Ammon's horn (tissue), 1 donor: Measurements from ENCODE around the gene PPP1R3E.

Experiments used
- DNase-seq: peaks from one replicate; pipeline ENCODE4 v3.0.0-alpha.2; 2016; ENCODE audit warnings: low spot score

PPP1R3E gene

DNA sequence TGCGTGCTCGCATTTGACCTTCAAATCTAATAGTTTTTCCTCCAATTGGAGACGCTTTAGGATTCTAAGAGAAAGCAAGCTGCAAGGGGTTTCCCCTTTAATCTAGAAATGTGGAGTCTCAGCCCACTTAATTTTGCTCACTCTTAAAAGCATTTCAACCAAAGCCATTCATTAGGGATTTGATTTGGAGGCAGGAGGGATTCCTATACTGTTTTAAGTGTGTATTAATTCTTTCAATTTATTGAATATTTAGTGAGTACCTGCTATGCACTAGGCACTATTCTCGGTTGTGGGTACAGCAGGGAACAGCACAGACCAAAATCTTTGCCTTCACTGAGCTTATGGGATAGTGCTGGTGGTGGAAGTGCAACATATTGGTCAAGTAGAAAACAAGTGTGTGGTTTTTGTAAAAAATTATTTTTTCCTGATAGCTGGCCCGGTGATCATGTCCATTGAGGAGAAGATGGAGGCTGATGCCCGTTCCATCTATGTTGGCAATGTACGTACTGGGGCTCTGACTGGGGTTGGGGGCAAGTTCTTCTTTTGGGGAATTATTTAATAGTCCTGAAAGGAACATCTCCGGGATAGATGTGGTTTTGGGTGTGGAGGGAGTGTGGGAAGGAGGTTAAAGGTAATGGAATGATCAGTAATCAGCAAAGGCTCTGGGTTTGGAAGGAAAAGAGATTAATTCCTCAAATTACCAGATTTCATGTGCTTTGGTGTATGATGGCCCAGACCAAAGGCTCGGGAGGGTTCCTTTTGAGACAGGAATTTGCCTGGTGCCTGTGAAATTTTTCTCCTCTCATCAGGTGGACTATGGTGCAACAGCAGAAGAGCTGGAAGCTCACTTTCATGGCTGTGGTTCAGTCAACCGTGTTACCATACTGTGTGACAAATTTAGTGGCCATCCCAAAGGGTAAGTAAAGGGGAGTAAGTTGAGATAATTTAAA, 20.2 kb upstream of the PPP1R3E start:
- DNase-seq = no peak

DNA sequence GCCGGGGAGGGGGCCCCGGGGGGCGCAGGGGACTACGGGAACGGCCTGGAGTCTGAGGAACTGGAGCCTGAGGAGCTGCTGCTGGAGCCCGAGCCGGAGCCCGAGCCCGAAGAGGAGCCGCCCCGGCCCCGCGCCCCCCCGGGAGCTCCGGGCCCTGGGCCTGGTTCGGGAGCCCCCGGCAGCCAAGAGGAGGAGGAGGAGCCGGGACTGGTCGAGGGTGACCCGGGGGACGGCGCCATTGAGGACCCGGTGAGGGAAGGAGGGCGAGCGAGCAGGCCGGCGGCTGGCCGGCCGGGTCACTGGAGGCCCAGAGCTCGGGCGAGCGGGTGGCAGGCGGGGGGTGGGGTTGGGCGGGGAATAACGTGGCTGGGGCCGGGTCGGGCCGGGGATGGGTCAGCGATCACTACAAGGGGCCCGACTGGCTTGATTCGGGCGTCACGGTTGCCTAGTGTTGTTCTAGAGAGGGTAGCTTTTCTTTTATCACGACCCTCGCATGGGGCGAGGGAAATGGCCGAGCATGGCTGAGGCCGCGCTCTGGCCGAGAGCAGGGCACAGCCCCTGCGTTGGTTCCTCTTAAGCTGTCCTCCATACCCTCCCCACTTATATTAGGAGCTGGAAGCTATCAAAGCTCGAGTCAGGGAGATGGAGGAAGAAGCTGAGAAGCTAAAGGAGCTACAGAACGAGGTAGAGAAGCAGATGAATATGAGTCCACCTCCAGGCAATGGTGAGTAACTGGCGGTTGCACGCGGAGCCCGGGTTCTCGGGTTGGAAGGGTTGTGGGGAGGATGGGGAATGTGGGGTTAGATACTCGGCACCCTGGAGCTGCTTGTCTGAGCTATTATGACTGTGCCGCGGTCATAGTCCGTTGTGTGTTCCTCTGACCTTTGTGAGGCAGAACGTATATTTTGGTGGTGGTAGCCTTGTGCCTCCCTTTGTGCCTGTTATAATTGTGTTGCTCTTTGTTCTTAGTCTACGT, 19.2 kb upstream of the PPP1R3E start:
- no peak for DNase-seq

DNA sequence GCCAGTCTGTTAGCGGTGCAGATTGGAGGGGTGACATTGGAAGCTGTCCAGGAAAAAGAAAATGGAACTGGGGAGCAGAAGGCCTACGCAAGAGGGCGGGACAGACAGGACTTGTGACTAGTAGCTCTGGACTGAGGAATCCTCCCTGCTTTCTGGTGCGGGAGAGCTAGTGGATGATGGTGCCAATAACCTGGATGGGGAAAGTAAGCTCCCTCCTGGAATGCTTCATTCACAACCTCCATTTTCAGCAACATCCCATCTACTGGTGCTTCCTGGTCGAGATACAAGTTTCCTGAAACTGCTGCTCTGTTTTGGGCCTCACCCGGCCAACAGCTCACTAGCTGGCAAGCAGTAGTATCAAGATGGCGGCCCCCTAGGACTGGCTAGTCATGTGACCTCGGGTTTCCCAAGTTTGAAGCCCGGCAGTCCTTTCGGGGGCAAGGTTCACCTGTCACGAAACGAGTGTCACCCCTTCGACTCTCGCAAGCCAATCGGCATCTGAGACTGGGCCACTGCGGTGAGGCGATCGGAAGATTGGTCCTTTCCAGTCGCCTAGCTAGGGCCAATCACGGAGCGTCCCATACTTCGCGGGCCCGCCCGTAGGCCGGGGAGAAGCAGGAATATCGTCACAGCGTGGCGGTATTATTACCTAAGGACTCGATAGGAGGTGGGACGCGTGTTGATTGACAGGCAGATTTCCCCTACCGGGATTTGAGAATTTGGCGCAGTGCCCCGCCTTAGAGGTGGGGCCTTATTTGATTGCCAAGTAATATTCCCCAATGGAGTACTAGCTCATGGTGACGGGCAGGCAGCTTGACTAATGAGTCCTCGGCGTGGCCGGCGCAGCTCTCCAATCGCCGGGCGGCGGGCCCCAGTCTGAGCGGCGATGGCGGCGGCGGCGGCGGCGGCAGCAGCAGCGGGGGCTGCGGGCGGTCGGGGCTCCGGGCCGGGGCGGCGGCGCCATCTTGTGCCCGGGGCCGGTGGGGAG, 18.2 kb upstream of the PPP1R3E start, which contains the start of gene PABPN1:
TSS of gene PABPN1 (plus strand) at position 874 of the 988 bp plus-strand sequence. CDS start at position 887, 13 bp downstream.
- peak; percentile 100 for DNase-seq

DNA sequence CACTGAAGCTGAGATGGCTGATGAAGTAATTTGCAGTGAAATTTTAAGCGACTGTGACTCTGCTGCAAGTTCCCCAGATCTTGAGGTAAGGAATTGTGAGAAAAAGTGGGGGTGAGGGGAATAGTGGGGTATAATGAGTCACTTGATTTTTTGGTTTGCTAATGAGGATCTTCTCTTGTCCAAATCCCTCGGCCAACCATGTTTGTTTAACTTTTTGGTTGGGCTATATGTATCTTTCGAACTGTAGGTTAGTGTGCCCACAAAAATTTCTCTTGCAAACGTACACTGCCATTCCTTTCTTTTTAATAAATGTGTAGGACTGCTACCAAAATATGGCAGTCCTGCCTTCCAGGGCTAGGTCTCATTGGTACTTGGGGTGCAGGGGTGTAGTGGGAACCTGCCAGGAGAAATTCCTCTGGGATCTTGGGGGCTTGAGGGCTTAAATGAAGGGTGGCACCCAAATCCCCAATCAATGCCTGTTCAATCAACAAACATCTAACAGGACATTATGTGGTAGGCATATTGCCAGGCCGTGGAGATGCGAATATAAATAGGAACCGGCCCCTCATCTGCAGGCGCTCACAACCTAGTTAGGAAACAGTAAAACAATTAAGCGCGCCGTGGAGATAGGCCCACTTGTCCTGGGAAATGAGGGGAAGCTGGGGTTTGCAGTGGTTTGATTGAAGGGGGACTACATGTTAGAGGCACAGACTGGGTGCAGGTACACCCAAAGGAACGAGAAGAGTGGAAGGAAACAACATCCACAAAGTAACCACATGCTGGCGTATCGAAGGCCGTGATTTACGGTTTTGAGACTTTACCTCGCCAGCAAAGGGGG, 17.3 kb upstream of the PPP1R3E start:
- no peak for DNase-seq

DNA sequence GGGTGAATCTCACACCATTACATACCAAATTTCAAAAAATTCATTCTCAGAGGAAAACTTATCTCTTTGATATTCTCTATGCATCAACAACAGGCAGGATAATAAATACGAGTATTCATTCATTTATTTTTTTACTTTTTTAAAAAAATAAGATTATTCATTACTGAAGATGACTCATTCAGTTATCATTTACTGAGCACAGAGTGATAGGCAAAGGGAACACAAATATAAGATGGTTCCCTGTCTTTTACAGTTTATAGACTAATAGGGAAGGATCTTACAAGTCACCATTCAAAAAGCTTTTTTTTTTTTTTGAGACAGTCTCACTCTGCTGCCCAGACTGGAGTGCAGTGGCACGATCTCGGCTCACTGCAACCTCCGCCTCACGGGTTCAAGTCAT, 13.6 kb upstream of the PPP1R3E start:
- DNase-seq = no peak

DNA sequence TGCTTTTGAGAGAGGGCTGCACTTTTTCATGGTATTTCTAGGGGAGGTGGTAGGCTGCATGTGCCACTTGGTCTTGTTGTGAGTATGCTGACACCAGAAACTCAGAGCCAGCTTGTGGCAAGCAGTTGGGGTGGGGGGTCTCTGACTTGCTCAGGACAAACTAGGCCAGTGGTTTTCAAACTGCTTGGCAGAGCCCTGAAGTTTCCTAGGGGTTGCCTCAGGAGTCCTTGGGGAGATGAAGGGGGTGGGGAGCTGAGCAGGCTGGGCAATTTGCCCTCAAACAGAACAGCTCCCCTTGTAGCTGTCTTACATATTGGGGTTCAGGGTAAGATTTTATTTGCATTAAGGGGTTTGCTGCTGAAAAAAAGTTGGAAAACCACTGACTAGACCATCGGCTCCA, 7.9 kb upstream of the PPP1R3E start:
- no peak for DNase-seq

DNA sequence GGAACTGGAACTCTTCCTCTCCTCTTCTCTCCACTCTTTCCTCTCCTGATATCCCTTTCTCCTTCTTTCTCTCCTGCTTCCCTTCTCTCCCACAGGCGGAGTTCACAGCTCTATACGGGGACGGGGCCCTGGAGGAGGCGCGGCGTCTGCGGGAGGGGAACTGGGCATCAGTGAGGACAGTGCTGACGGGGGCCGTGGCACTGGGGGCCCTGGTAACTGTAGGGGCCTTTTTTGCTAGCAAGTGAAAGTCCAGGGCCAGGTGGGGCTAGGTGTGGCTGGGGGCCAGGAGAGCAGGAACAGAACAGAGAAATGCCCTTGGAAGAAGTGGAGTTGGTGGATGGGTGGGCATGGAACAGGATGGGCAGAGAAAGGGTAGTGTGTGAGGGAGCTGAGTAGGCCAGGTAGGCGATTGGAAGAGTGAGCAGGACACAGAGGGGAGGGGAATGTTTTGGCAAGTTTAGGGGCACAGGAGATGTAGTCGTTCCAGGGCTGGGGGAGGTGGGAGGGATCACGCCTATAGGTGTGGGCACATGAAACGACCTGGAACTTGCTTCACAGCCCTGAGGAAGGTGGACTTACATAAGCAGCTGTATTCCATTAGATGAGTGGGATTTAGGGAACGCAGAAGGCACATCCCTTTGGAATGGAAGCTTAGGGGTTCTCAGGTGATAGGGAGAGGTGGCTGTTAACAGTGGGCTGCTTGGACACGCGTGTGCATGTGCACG, 6.2 kb upstream of the PPP1R3E start:
- DNase-seq = no peak

DNA sequence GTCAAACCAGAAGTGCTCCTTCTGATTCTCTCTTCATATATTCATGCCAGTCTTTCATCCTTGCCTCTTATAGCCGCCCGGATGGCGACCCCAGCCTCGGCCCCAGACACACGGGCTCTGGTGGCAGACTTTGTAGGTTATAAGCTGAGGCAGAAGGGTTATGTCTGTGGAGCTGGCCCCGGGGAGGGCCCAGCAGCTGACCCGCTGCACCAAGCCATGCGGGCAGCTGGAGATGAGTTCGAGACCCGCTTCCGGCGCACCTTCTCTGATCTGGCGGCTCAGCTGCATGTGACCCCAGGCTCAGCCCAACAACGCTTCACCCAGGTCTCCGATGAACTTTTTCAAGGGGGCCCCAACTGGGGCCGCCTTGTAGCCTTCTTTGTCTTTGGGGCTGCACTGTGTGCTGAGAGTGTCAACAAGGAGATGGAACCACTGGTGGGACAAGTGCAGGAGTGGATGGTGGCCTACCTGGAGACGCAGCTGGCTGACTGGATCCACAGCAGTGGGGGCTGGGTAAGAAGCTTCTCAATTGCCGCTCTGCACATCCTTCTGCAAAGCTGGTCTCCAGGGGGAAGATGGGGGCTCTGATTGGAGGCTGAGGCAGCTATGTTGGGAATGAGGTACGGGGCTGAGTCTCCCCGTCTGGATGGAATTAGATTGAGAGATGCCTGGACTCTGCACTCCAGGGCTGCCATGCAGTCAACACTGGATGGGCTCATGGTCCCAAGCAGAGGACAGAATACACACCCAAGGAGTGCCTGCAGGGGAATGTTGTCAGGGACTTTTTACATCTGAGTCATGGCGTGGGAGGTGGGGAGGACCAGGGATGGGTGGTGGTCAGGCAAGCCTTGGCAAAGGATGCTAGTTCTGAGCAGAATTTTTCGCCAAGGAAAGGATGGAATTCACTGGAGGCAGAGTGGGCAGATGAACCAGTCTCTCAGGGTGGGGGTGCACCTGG, 5.3 kb upstream of the PPP1R3E start:
- DNase-seq = no peak

DNA sequence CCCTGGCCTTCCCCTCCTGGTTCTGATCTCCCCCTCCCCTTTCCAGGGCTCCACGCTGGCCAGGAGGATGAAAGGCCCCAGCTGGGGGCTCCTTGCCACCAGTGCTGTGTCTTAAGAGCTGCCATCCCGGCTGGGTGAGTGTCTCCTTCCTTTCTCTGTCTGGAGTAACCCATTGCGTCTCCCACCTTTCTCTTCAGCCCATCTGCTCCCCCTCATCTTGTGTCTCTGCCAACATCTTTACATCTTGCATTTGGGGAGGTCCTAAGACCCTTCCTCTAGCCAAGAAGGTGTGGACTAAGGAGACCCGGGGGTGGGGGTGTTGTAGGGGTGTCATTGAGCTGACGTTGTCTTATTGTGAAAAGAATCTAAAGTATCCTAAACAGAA, 4.5 kb upstream of the PPP1R3E start:
- no peak for DNase-seq

DNA sequence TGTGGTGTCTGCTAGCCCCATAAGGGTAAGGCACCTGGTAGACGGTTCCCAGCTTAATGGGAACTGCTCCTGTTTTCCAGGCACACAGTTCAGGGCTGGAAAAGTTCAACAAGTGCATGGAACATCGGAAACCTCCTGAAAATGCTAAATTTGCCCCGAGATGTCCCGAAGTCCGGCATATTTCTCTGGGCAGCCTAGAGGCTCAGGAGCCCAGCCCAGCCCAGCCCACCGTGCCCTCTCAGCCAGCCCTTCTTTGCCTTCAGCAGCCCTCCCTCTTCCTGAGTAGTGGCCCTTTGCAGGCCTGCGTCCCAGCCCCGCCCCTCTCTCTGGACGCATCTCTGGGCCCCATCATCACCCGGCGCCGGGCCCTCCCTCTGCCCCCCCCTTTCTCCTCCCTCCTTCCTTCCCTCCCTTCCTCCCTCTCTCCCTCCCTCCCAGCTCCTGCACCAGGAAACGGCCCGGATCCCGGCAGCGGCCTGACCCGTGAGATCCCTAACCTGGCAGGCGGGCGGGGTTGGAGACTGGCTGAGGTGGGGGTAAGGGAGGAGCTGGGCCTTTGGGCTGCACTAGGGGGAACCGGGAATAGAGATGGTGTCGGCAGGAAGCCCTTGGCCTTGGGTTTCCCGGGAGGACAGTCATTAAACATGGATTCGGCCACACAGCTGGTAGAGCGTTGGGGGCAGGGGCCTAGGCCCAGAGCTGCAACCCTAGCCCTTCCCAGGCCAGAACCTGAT, 3.9 kb upstream of the PPP1R3E start, which contains the start of gene BCL2L2:
TSS of gene BCL2L2 (plus strand) at position 422 of the 734 bp plus-strand sequence. CDS start 935 bp downstream, outside the sequence.
- peak; percentile 94 for DNase-seq

DNA sequence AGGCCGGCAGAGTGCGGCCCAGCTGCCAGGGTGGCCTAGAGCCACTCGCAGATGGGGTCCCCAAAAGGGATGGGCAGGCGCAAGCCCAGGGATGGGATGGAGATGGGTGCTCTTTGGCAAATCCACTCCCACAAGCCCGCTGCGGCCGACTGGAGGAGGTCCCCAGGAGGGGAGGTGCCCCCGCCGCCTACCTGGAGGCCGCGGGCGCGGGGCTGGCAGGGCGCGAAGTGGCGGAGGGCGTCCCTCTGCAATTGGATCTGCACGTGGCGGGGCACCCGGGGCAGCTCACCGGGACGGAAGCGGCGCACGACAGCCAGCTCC, 730 bp downstream of the PPP1R3E start:
- no peak for DNase-seq

DNA sequence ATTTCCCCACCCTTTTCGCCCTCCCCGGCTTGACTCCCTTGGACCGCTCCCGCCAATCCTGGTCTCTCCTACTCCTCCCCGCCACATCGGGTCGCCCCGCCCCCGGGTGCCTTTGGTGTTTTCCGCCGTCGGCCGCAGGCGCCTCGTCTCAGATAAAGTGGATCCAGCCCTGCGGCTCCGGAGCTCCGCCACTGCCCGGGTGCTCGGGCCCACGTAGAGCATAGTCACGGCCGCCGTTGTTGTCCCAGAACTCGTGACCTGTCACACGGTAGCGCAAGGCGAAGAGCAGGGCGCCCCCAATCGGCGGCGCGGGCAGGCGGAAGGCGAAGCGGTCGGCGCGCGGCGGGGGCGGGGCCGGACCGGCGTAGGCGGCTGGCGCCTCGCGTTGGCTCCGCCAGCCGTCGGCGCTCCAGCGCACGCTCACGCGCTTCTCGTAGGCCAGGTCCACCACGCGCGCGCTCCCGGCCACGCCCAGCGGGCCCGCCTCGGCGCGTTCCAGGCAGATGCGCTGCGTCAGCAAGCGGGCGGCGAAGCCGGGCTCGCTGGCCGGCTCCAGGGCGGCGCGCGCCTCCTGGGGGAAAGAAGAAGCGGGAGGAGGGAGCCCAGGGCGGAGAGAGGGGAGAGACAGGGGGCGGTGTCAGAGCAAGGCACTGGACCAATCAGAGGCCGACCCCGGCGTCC, 1.2 kb downstream of the PPP1R3E start:
- peak; percentile 98 for DNase-seq

DNA sequence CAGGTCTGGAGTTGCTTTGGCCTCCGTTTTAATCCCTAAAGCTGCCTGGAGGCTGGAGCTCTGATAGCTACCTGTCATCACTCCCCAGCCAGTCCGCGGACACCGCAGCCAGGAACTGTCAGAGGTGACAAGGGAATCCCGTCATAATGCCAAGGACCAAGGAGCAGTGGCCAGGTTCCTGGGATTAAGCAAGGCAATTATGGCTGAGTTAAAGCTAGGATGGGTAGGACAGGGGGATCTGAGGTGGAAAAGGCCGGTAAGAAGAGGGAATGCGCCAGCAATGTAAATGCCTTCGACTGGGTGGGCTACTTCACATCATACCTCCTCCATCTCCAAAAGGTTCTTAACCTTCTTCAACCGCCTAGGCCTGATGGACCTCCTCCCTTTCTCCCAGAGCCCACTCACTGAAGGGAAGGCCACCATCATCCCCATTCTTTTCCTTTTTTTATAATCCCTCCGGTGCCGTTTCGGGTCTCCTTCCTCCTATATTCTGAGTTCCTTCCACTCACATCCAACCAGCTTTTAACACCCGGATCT, 1.9 kb downstream of the PPP1R3E start:
- DNase-seq = no peak

DNA sequence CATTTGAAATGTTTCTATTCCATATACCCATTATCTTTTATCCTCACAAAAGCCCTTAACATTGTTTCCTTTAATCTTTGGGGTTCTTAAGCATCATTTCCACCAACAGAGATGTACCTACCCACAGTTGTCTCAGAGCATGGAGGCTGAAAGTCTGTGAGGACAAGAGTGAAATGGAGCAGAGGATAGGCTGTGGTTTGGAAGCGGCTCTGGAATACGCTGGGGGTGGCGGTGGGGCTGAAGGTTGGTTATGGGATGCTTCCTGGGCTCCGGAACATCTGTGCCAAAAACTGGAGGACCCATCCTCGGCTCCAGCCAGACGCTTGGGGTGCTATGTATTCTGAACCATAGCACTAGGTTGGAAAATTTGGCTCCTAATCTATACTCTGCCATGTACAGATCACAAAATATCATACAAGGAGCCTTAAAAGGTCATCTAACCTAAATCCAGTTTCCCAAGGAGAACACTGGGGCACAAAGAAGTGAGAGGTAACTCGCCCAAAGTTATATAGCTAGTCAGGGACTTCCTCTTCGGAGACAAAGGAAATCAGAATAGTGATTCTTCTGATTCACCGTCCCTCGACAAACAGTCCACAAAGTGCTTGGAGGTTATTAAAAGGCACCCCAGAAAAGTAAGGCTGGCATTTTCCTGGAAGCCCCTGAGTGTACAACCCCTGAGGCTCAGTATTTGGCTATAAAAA, 2.5 kb downstream of the PPP1R3E start:
- no peak for DNase-seq

DNA sequence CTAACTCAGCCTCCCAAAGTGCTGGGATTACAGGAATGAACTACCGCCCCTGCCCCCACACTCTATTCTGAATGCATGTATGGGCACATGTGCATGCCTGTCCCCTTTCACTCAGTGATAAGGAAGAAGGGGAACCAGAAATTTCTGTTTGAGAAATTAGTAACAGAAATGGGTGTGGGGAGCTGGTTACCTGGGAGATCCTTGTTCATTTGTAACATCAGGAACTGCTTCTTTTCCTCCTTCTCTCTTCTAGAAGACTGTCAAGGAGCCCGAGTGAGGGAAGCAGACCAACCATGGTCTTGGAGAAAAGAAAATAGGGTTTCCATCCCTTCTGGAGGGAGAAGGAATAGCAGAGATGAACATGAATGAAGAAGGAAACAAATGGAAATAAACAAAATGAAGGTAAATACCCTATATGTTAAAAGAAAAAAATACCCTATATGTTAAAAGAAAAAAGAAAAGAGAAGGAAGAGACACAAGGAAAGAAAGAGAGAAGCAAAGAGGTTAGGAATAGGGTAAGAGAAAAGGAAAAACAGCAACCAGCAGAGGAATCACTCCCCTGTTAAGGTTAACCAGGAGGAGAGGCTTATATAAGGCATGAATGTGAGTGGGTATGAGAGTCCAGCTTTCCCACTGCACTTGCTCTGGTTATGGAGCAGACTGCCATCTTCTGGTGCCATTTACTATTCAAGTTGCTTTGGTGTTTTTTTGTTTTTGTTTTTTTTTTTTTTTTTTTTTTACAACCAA, 3.3 kb downstream of the PPP1R3E start:
- DNase-seq = peak; percentile 83
